ENCODE results near the gene SLC17A3.

DNA sequence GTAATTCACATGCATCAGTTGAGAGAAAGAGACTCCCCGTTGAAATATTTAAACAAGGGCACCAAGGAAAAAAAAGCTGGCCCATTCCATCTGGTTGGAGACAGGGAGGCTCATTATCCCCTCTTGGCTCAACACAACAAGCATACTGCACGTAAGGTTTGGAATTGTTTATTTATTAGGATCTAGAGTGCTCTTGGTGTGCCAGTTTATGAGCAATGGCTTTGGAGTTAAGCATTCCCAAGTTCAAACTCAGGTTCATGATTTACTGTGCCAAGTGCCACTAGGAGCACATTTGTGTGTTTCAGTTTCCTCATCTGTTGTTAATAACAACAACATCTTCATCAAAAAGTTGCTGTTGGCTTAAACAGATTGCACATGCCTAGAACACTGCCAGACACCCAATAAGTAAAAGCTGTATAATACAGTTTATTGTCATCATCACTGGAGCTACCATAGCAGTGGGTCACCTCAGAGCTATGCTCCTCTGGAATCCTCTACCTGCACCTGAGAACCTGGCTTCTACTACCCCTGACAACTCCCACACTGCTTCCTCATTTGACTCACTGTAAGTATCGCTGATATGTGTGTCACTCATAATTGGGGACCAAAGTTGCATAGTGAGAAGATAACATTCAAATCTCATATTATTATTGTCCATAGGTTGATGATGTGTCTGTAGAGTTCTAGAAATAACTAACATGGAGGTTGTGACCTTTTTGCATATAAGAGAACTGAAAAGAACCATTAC, 5.4 kb downstream of the SLC17A3 start:
- TF ChIP-seq CTCF (IDR thresholded peaks at IDR 0.05) (no peak), EZH2 (IDR thresholded peaks at IDR 0.05; ENCODE audit: borderline replicate concordance, insufficient read depth, low read depth, low read length, poor library complexity, severe bottlenecking) (no peak)
